Putamen (tissue), 1 donor: Measurements from ENCODE around the gene CASD1.

ENCODE experiments used
- DNase-seq: peaks from one replicate; pipeline ENCODE4 v3.0.0-alpha.2; 2016; ENCODE audit warnings: low spot score

The CASD1 gene

DNA sequence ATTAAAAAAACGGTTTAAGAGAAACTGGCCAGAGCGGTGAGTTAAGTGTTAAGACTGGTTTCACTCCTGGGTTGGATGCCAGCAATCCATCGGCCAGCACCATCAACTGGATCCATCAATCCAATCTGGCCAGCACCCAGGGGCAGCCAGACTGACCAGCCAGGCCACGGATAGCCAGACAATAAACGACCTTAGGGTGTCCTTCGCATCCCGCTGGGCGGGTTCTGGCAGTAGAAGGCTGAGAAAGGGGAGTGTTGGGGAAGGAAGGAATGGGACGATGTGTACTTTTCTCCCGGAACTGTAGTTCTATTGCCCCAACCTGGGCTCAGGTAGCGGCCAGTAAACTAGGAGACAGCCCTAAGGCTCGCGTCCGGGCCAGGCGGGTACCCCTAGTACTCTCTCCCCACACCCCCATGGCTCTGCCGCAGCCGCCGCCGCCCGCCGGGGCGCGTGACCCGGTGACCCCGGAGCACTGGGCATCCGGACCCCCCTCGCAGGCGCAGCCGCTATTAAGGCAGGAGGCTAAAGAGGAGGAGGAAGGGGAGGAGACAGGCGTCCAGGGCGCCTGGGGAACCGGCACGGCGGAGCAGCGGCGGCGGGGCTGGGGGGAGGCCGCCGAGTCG is at the start of gene CASD1:
Gene CASD1 (plus strand): TSS at position 546 of the 623 bp plus-strand sequence. CDS start 276 bp downstream, outside the sequence.
- DNase-seq, result peak; percentile 70

DNA sequence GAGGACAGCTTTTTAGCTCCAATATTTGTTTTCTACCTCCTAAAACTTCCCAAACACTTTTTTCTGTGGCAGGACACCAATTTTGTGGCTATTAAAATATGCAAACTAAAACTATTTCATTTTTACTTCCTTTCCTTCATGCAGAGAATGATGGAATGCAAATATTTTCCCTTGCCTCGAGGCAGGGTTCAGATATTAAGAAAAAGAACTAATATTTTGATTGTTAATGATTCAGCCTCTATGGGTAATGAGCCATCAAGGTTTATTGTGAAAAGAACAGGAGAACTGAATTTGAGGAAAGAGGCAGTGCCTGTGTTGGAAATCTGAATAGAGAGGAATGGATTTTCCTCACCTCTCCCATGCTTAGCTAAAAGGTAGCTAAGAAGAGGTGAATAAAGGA is 43.1 kb upstream of the CASD1 start:
- no peak for DNase-seq

- no peak for DNase-seq
These were observed 38.0 kb upstream of the CASD1 start for GRCh38 chr7:94471604-94472003.

GRCh38 chr7:94472608-94473007 is 37.0 kb upstream of the CASD1 start:
- DNase-seq, result no peak

DNA sequence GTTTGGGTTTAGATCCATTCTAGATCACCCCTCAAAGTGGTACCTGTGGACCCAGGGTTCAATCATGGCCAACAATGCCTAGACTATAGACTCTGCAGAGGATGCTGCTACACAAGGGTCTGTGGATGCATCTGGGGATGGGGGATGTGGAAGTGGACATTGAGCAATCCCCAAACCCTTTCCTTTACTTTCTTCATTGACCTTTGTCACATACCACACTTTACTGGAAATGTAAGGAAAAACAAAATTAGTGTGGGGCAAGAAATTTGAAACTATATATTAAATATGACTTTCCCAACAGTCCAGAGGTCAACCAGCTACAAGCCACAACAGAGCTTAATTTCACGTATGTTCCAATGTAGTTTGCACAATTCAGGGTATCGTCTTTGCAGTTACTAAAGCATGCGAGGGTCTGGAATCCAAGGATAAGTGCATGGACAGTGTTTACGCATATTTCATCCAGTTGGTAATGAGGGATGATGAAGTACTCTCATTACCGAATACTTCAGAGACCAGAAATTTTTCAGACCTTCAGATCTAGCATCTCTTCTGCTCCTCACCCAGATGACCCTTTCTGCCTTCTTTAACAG is 33.3 kb upstream of the CASD1 start:
- DNase-seq, result no peak

- no peak for DNase-seq
These were observed 31.7 kb upstream of the CASD1 start for GRCh38 chr7:94477878-94478277.

- no peak for DNase-seq
These were observed 30.9 kb upstream of the CASD1 start for GRCh38 chr7:94478648-94479214.

GRCh38 chr7:94481279-94481678 is 28.3 kb upstream of the CASD1 start:
- no peak for DNase-seq

- no peak for DNase-seq
These were observed 26.8 kb upstream of the CASD1 start for GRCh38 chr7:94482796-94483195.

DNA sequence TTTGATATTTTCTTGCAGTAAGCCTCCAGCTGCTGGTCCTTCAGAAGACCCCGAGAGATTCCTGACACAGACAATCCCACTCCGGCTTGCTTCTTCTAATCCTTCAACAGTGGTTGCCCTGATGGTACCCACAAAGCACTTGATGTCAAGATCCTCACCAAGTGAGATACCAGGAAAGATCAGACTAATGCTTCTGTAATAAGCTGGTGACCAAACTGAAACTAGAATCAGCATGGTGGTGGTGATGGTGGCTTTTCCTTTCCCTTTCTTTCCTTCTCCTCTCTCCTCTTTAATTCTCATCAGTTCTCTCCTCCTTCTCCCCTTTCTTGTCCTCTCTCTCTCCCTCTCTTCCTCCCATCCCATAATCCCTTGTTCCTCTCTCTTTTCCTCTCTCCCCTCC is 25.8 kb upstream of the CASD1 start:
- DNase-seq, result no peak

- DNase-seq, result no peak
These were observed 23.4 kb upstream of the CASD1 start for GRCh38 chr7:94486216-94486615.

- no peak for DNase-seq
These were observed 18.2 kb upstream of the CASD1 start for GRCh38 chr7:94491410-94491809.

- no peak for DNase-seq
These were observed 17.0 kb upstream of the CASD1 start for GRCh38 chr7:94492601-94493000.

GRCh38 chr7:94497874-94498670 is 11.5 kb upstream of the CASD1 start:
- DNase-seq, result no peak

DNA sequence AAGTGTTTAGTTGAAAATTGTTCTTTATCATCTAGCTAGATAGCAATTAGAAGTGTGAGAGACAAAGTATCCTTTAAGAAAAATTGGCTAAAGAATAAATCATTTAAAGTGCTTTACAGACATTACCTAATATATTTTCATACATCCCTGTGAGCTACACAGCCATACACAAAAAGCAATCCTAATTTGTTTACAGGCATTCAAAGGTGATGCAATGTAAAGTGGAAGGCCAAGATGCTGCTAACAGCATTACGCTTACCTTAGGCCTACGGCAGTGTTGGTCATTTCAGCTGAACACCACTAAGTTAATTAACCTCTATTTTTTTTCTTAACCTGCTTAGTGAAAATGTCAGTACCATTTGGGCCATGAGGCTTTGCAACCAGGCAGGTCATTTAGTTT is 10.7 kb upstream of the CASD1 start:
- DNase-seq, result no peak

DNA sequence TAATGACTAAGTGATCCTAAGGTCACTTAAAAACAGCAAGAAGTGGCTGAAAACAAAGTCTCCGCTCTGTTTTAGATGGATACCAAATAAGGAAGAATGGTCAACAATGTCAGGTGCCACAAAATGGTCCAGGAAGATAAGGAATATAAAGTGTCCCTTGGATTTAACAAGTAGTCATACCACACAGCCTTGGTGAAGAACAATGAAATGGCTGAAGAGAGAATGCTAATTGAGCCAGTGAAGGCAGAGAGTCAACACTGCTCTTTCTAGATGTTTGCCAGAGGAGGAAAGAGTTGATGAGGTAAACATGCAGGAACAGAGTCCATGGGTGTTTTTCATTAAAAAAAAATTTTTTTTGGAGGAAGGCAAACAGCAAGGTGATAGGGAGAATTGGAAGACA is 2.1 kb upstream of the CASD1 start:
- DNase-seq, result no peak

- DNase-seq, result no peak
These were observed 1.6 kb upstream of the CASD1 start for GRCh38 chr7:94507962-94508361.

GRCh38 chr7:94509887-94510581 is 425 bp downstream of the CASD1 start:
- peak; percentile 79 for DNase-seq

DNA sequence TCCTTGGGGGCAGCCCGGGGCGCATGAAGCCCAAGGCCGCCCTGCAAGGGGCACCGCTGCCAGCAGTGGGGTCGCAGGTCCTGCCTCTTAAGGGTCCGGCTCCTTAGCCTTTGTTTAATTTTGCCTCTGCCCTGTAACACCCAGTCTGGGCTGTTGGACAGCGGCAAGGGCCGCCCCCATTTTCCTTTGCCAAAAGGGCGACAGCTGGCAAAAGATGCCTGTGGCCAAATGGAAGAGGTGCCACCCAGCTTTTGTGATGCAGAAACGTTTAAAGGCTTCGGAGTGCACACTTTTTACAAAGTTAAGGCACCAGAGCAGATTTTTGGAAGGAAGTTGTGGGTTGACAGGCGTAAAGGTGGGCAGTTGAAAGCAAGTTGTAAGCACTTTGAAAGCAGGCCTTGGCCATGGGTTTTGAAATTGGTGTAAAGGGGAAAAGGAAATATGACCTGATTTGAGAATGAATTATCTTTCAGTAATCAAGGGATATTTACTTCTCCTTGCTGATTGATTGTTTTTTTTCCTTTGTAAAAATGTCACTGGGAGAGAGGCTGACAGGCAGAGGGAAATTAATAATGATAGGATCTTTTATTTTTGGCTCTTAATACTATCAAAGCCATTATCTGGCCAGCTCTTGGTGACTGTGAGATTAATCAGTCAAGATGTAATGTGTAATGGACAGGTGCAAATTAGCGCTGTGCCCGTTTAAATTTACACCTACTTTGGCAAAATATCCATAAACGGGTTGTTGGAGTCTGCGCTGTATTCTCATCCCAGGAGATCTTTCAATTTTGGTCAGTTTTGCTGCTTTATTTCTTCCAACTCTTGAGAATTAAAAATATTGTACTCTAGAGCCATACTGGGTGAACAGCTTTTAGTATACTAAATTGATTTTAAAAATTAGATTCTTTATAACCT is 1.2 kb downstream of the CASD1 start:
- peak; percentile 47 for DNase-seq

DNA sequence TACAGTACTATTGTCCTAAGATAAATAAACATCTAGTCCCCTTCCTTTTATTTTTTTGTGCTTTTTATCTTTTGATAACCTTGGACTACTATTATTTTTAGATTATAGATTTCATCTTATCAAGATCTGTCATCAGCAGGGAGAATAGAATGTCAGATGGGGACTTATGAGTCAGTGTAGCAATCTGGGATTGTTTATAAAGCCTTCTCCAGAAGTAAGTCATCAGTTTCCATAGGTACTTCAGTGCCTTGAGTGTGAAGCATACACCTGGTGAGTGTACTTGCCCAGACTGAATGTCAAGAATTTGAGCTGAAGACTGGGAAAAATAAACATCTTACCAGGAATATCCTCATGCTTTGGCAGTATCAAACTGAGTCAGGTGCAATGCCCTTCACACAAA is 2.1 kb downstream of the CASD1 start:
- no peak for DNase-seq
